GM21367 (cell line): ENCODE results near the gene CIB4.

Source experiments
- ATAC-seq: cut with Tn5 transposase; IDR thresholded peaks from one replicate; pipeline ENCODE4 v1.9.1; 2021; ENCODE audit not compliant: unreplicated experiment

Gene CIB4

GRCh38 chr2:26640781-26641564, at the start of gene CIB4:
TSS of gene CIB4 (minus strand) at chr2:26641366. CDS start at chr2:26641314, 52 bp downstream.
- no peak for ATAC-seq

- ATAC-seq, result no peak
Observed at GRCh38 chr2:26687801-26688200, 46.6 kb upstream of the CIB4 start.

GRCh38 chr2:26687328-26687727, 46.2 kb upstream of the CIB4 start:
- no peak for ATAC-seq

- ATAC-seq, result no peak
Observed at GRCh38 chr2:26685989-26686839, 45.0 kb upstream of the CIB4 start.

GRCh38 chr2:26685341-26685740, 44.2 kb upstream of the CIB4 start:
- ATAC-seq, result no peak

GRCh38 chr2:26683583-26683982, 42.4 kb upstream of the CIB4 start:
- ATAC-seq, result no peak

- no peak for ATAC-seq
Observed at GRCh38 chr2:26682155-26682554, 41.0 kb upstream of the CIB4 start.

GRCh38 chr2:26681656-26682055, 40.5 kb upstream of the CIB4 start:
- no peak for ATAC-seq

- ATAC-seq, result no peak
Observed at GRCh38 chr2:26679867-26680266, 38.7 kb upstream of the CIB4 start.

GRCh38 chr2:26678035-26678434, 36.9 kb upstream of the CIB4 start:
- ATAC-seq, result no peak

- no peak for ATAC-seq
Observed at GRCh38 chr2:26675651-26676255, 34.6 kb upstream of the CIB4 start.

GRCh38 chr2:26674771-26675170, 33.6 kb upstream of the CIB4 start:
- ATAC-seq, result no peak

- ATAC-seq, result no peak
Observed at GRCh38 chr2:26674002-26674751, 33.0 kb upstream of the CIB4 start.

- no peak for ATAC-seq
Observed at GRCh38 chr2:26672818-26673393, 31.7 kb upstream of the CIB4 start.

- no peak for ATAC-seq
Observed at GRCh38 chr2:26672112-26672817, 31.1 kb upstream of the CIB4 start.

GRCh38 chr2:26671691-26672090, 30.5 kb upstream of the CIB4 start:
- no peak for ATAC-seq

GRCh38 chr2:26670931-26671460, 29.8 kb upstream of the CIB4 start:
- ATAC-seq, result no peak

- ATAC-seq, result no peak
Observed at GRCh38 chr2:26670171-26670570, 29.0 kb upstream of the CIB4 start.

- ATAC-seq, result no peak
Observed at GRCh38 chr2:26668856-26669750, 27.9 kb upstream of the CIB4 start.
